Fibroblast of mammary gland (primary cell): ENCODE data around the gene TERT.

Experiments
- DNase-seq: peaks from one replicate; pipeline ENCODE4 v3.0.0-alpha.2; 2010; ENCODE audit warnings: low read depth
- H3K4me3 ChIP-seq: 2 replicates; pipeline ENCODE4 v1.5.1; 2011; ENCODE audit warnings: low read depth, mild to moderate bottlenecking, low read length, moderate library complexity; ENCODE audit not compliant: control insufficient read depth
- TF ChIP-seq, protein P1 (sequence below): conservative IDR thresholded peaks from 2 replicates; pipeline ENCODE4 v1.5.1; 2011; ENCODE audit warnings: low read depth, low read length, inconsistent platforms; ENCODE audit not compliant: control insufficient read depth, insufficient read depth

The TERT gene

DNA sequence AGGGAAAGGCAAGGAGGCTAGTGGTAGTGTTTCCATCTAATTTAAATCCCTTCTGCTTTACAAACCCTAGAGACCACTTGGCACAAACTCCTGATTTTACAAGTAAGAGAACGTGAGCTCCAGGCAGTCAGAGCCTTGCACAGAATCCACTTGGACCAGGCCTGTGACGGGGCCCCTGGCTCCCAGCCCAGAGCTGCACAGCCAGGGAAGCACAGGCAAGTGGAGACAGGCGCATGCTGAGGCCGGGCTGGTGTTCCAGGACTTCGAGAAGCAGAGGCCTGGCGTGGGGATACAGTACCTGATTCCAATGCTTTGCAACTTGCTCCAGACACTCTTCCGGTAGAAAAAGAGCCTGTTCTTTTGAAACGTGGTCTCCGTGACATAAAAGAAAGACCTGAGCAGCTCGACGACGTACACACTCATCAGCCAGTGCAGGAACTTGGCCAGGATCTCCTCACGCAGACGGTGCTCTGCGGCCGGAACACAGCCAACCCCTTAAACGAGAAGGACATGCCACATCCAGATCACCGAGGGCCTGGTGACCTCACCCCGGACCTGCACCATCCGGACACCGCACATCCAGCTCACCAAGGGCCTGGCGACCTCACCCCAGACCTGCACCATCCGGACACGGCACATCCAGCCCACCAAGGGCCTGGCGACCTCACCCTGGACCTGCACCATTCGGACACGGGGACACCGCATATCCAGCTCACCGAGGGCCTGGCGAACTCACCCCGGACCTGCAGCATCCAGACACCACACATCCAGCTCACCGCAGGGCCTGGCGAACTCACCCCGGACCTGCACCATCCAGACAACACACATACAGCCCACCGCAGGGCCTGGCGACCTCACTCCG lies 12.5 kb downstream of the TERT start:
- TF ChIP-seq, protein P1, sequence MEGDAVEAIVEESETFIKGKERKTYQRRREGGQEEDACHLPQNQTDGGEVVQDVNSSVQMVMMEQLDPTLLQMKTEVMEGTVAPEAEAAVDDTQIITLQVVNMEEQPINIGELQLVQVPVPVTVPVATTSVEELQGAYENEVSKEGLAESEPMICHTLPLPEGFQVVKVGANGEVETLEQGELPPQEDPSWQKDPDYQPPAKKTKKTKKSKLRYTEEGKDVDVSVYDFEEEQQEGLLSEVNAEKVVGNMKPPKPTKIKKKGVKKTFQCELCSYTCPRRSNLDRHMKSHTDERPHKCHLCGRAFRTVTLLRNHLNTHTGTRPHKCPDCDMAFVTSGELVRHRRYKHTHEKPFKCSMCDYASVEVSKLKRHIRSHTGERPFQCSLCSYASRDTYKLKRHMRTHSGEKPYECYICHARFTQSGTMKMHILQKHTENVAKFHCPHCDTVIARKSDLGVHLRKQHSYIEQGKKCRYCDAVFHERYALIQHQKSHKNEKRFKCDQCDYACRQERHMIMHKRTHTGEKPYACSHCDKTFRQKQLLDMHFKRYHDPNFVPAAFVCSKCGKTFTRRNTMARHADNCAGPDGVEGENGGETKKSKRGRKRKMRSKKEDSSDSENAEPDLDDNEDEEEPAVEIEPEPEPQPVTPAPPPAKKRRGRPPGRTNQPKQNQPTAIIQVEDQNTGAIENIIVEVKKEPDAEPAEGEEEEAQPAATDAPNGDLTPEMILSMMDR = no peak
- DNase-seq = no peak
- H3K4me3 ChIP-seq = no peak overlapping the region

- H3K4me3 ChIP-seq = no peak overlapping the region
- TF ChIP-seq, protein P1 = no peak
- no peak for DNase-seq
Observed at GRCh38 chr5:1281038-1281882, 13.6 kb downstream of the TERT start.

GRCh38 chr5:1280177-1281037 lies 14.5 kb downstream of the TERT start:
- H3K4me3 ChIP-seq = no peak overlapping the region
- DNase-seq = no peak
- TF ChIP-seq, protein P1 = no peak

- TF ChIP-seq, protein P1 = no peak
- no peak for DNase-seq
- no peak overlapping the region for H3K4me3 ChIP-seq
Observed at GRCh38 chr5:1279443-1280151, 15.3 kb downstream of the TERT start.

- TF ChIP-seq, protein P1 = no peak
- DNase-seq = no peak
- H3K4me3 ChIP-seq = no peak overlapping the region
Observed at GRCh38 chr5:1278656-1279442, 16.0 kb downstream of the TERT start.
